Activated T-cell treated with anti-CD3 and anti-CD28 coated beads, Interleukin-2, amount 50 U/mL, for 24 hours (primary cell): ENCODE measurements around the gene IGSF10.

ENCODE experiments used
- DNase-seq: peaks from one replicate; pipeline ENCODE4 v3.0.0-alpha.2; 2020
- H3K27ac Mint-ChIP-seq: 2 replicates; pipeline ENCODE4 v1.8.0; 2020; ENCODE audit warnings: mild to moderate bottlenecking, mixed read lengths
- H3K27me3 Mint-ChIP-seq: 2 replicates; pipeline ENCODE4 v1.8.0; 2020; ENCODE audit warnings: mixed read lengths
- H3K36me3 Mint-ChIP-seq: 2 replicates; pipeline ENCODE4 v1.8.0; 2020; ENCODE audit warnings: low read depth, mixed read lengths
- H3K4me1 Mint-ChIP-seq: 2 replicates; pipeline ENCODE4 v1.8.0; 2020; ENCODE audit warnings: low read depth, mixed read lengths
- H3K4me3 Mint-ChIP-seq: 2 replicates; pipeline ENCODE4 v1.8.0; 2020; ENCODE audit warnings: mild to moderate bottlenecking, moderate library complexity, mixed read lengths
- H3K9me3 Mint-ChIP-seq: 2 replicates; pipeline ENCODE4 v1.8.0; 2020; ENCODE audit warnings: mixed read lengths

The IGSF10 gene

GRCh38 chr3:151477591-151478334 is 16.9 kb upstream of the IGSF10 start:
- no peak overlapping the region for H3K27ac Mint-ChIP-seq
- no peak for DNase-seq
- H3K27me3 Mint-ChIP-seq = peaks cover 11% of the 10 kb centered on the region
- H3K4me3 Mint-ChIP-seq = no peak overlapping the region
- H3K9me3 Mint-ChIP-seq = peaks cover 10% of the 10 kb centered on the region
- no peaks in the 10 kb centered on the region for H3K4me1 Mint-ChIP-seq
- no peaks in the 10 kb centered on the region for H3K36me3 Mint-ChIP-seq

DNA sequence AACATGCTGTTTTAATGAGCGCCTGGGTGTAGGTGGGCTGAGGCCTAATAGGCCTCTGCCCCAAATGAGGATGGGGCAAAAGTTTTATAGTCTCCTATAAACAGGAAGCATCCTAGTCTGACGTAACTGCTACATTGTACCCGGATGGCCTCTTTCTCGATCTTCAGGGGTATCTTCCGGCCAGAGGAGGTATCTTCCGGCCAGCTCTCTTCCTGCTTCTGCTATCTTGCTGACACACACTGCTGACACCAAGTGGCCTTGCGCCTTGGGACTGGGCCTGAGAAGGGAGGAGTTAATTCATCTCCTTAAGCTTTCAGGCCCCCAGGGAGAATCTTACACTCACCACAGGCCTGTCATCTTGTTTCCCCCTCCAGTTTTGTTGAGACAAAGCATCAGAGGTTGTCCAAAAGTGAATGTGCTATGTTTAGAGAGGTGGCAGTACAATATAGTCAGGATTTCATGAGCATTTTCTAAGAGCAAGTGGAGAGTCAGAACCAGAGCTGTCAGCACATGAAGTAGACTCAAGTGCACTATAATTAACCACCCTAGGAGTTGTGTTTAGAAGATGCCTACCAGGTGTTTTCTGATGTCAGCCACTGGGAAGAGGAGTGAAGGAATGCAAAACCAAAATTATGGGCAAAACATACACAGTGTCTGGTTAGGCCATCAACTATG is 15.6 kb upstream of the IGSF10 start:
- Mint-ChIP-seq H3K27me3 (peaks cover 7% of the 10 kb centered on the region), H3K36me3 (no peaks in the 10 kb centered on the region), H3K27ac (no peak overlapping the region), H3K9me3 (peaks cover under 1% of the 10 kb centered on the region), H3K4me3 (no peak overlapping the region), H3K4me1 (no peaks in the 10 kb centered on the region)
- DNase-seq = no peak

DNA sequence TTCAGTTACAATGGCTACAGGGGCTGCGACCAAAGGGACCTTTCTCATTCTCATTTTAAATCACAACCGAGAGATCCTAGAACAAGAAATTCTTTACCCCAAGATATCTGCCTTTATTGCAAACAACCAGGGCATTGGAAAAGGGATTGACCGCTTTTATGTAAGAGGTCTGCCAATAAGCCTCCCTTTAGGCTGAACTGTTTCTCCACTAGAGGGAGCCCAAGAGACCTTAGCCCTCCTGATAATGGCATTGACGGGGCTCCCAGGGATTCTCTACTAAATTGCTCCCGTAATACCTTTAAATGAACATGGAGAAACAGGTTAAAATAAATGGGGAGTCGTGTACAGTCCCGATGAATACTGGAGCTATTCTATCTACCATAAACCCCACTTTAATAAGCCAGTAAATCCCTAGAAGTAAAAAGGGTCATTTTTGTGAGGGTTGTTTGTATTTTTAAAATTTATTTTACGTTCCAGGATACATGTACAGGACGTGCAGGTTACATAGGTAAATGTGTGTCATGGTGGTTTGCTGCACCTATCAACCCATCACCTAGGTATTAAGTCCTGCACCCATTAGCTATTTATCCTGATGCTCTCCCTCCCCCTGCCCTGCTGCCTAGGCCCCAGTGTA is 7.5 kb upstream of the IGSF10 start:
- Mint-ChIP-seq H3K36me3 (no peaks in the 10 kb centered on the region), H3K4me1 (no peaks in the 10 kb centered on the region), H3K4me3 (no peak overlapping the region), H3K27ac (no peak overlapping the region), H3K9me3 (no peaks in the 10 kb centered on the region), H3K27me3 (peaks cover 8% of the 10 kb centered on the region)
- no peak for DNase-seq

GRCh38 chr3:151467069-151467468 is 6.2 kb upstream of the IGSF10 start:
- Mint-ChIP-seq H3K4me3 (no peak overlapping the region), H3K27me3 (peaks cover 15% of the 10 kb centered on the region), H3K4me1 (no peaks in the 10 kb centered on the region), H3K27ac (no peak overlapping the region), H3K36me3 (no peaks in the 10 kb centered on the region), H3K9me3 (no peaks in the 10 kb centered on the region)
- DNase-seq = no peak

GRCh38 chr3:151462991-151463390 is 2.1 kb upstream of the IGSF10 start:
- Mint-ChIP-seq H3K36me3 (no peaks in the 10 kb centered on the region), H3K27ac (no peak overlapping the region), H3K4me1 (peaks cover 3% of the 10 kb centered on the region), H3K4me3 (no peak overlapping the region), H3K9me3 (no peaks in the 10 kb centered on the region), H3K27me3 (peaks cover 42% of the 10 kb centered on the region)
- no peak for DNase-seq

DNA sequence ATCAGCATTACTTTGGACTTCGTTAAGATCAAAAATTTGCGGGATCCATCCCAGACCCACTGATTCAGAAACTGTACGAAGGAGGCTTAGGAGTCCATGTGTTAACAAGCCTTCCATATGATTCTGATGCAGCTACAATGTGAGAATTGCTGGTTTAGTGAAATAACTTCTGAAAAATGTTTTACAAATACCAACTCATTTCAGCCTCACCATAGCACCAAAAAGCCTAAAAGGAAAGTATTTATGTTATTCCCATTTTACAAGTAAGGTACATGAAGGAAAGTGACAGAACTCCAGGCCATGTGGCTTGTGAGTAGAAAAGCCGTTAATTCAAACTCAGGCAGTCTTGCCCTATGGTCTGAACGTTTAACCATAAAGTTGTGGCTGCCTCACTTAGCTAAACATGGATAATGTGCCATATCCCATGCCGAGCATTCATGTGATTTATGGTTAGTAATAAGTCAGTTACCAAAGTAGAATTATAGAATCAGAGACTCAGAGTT is 1.5 kb upstream of the IGSF10 start:
- peaks cover 42% of the 10 kb centered on the region for H3K27me3 Mint-ChIP-seq
- H3K36me3 Mint-ChIP-seq = no peaks in the 10 kb centered on the region
- H3K9me3 Mint-ChIP-seq = no peaks in the 10 kb centered on the region
- H3K4me3 Mint-ChIP-seq = no peak overlapping the region
- H3K4me1 Mint-ChIP-seq = peaks cover 3% of the 10 kb centered on the region
- no peak overlapping the region for H3K27ac Mint-ChIP-seq
- DNase-seq = no peak

DNA sequence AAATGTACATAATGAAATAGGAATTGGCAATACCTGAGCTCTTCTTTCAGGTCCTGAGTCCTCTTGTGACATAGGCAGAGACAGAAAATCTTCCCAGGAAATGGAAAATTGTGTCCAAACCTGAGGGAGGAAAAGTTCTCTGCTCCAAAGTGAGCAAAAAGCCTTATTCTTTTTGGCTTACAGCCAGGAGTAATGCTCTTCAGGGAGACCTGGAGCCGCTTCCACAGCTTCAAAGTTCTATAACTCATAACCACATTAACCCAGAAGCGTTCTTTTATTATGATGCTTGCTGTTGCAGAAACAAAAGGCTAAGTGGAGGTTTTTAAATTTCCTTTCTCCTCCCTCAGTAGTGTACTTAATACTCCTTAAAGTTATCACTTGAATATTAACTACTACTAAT is 633 bp downstream of the IGSF10 start:
- Mint-ChIP-seq H3K27ac (no peak overlapping the region), H3K4me1 (peaks cover 3% of the 10 kb centered on the region), H3K4me3 (peak overlapping the region; percentile 38), H3K36me3 (no peaks in the 10 kb centered on the region), H3K9me3 (no peaks in the 10 kb centered on the region), H3K27me3 (peaks cover 42% of the 10 kb centered on the region)
- DNase-seq = no peak

DNA sequence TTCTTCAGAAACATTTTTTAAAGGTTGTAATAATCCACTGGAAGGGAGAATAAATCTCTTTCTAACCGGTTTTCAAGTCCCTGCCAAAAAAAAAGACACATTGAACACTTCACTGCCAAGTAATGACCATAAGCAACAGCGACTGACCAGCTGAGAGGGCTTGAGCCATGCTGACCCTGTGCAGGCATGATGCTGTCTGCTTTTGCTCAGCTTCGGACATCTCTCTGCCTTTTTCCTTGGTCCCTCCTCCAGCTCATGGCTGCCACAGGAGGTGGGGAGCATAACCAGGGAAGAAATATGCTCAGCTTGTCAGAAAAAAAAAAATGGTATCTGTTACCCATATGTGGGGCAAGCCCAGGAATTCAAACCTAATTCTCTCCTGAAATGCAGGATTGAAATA is 1.5 kb downstream of the IGSF10 start:
- Mint-ChIP-seq H3K9me3 (no peaks in the 10 kb centered on the region), H3K4me3 (no peak overlapping the region), H3K27ac (no peak overlapping the region), H3K4me1 (peaks cover 3% of the 10 kb centered on the region), H3K27me3 (peaks cover 39% of the 10 kb centered on the region), H3K36me3 (no peaks in the 10 kb centered on the region)
- no peak for DNase-seq

DNA sequence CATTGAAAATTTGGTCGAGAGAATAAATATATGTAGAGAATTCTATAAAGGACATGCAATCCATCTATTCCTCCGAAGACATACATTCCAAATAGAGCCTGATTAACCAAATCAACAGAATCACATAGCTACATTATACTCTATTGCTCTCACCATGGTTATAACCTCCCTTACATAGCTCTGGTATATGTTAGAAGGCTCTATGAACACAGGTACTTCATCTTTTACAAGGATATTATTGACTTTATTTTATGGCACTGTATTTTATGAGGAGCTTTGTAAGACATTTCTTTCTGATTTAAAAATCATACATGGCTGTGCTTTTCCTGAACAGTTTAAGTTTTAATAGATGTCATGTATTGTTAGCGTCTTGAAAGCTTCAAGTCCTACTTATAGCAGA is 4.8 kb downstream of the IGSF10 start:
- no peaks in the 10 kb centered on the region for H3K9me3 Mint-ChIP-seq
- peaks cover 3% of the 10 kb centered on the region for H3K4me1 Mint-ChIP-seq
- H3K36me3 Mint-ChIP-seq = no peaks in the 10 kb centered on the region
- H3K27ac Mint-ChIP-seq = no peak overlapping the region
- peaks cover 18% of the 10 kb centered on the region for H3K27me3 Mint-ChIP-seq
- H3K4me3 Mint-ChIP-seq = no peak overlapping the region
- DNase-seq = no peak

GRCh38 chr3:151452841-151453240 is 8.0 kb downstream of the IGSF10 start:
- H3K4me1 Mint-ChIP-seq = no peaks in the 10 kb centered on the region
- H3K27me3 Mint-ChIP-seq = no peaks in the 10 kb centered on the region
- no peak overlapping the region for H3K27ac Mint-ChIP-seq
- H3K4me3 Mint-ChIP-seq = no peak overlapping the region
- no peaks in the 10 kb centered on the region for H3K36me3 Mint-ChIP-seq
- DNase-seq = no peak
- H3K9me3 Mint-ChIP-seq = no peaks in the 10 kb centered on the region

DNA sequence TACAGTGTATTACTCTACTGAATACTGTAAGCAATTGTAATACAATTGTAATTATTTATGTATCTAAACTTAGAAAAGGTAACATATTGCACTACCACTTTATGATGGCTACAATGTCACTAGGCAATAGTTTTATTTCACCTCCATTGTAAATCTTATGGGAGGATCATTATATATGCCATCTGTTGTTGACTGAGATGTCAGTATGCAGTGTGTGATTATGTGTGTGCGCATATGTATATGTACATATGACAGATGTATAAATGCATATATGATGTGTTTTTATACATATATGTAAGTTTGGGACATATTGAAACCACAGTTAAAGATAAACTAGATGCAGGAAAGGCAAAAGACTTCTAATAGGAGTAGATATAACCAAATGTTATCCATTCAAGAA is 8.5 kb downstream of the IGSF10 start:
- no peak for DNase-seq
- Mint-ChIP-seq H3K27me3 (peaks cover under 1% of the 10 kb centered on the region), H3K4me1 (no peaks in the 10 kb centered on the region), H3K36me3 (no peaks in the 10 kb centered on the region), H3K9me3 (no peaks in the 10 kb centered on the region), H3K4me3 (no peak overlapping the region), H3K27ac (no peak overlapping the region)

- Mint-ChIP-seq H3K27me3 (peaks cover 12% of the 10 kb centered on the region), H3K36me3 (no peaks in the 10 kb centered on the region), H3K4me1 (no peaks in the 10 kb centered on the region), H3K27ac (no peak overlapping the region), H3K4me3 (no peak overlapping the region), H3K9me3 (no peaks in the 10 kb centered on the region)
- no peak for DNase-seq
Measured at GRCh38 chr3:151446002-151446340, 14.9 kb downstream of the IGSF10 start.

DNA sequence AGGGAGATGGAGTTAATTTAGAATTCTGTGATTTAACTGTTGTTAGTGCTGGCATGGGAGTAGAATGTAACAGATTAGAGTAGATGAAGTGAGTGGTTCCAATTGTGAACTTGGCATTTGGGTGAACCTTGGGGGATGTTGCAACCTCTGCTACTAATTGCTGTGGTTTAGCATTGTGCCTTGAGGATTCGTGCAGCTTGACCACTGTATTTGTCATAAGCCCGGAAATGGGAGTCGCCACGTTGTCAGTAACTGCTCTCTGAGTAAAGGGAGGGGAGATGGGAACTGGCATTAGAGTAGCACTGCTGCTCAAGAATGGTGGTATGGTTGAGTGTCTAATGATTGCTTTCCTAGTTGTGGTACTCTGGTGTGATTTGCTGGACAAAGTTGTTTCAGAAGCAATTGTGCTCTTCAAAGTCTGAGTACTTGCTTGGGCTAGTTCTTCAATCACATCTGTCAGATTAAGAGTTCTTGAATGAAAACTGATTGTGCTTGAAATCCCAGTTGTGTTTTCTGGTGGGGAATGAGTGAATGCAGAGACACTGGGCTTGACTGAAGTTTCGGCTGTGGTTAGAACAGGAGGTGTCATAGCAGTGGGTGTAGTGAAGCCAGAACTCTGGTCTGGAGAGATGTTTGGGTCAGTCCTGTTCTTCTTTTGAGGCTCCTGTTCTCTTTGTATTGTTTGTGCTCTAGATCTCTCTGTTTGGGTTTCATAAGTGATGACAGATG is 15.4 kb downstream of the IGSF10 start:
- H3K36me3 Mint-ChIP-seq = no peaks in the 10 kb centered on the region
- DNase-seq = no peak

GRCh38 chr3:151443583-151443982 is 17.3 kb downstream of the IGSF10 start:
- Mint-ChIP-seq H3K4me1 (no peaks in the 10 kb centered on the region), H3K4me3 (no peak overlapping the region), H3K27me3 (peaks cover 14% of the 10 kb centered on the region), H3K27ac (no peak overlapping the region), H3K36me3 (no peaks in the 10 kb centered on the region), H3K9me3 (no peaks in the 10 kb centered on the region)
- DNase-seq = no peak

More for the DNA sequence above, 15.4 kb downstream of the IGSF10 start:
- no peaks in the 10 kb centered on the region for H3K9me3 Mint-ChIP-seq
- no peak overlapping the region for H3K27ac Mint-ChIP-seq
- H3K4me3 Mint-ChIP-seq = no peak overlapping the region
- H3K27me3 Mint-ChIP-seq = peaks cover 12% of the 10 kb centered on the region
- H3K4me1 Mint-ChIP-seq = no peaks in the 10 kb centered on the region
